NCI-H774 (cell line): ENCODE data around the gene ST6GAL1.
"Not testable (repeated sequence)": the region's sequence is repeated elsewhere in the genome, so short reads cannot be mapped to it uniquely, and the experiment has no call there.

ENCODE experiments used
- DNase-seq: peaks from one replicate; lab custom pipeline; 2025; lab: John Stamatoyannopoulos, UW

The ST6GAL1 gene

GRCh38 chr3:187021748-187022402, 91.5 kb downstream of the ST6GAL1 start:
- no peak for DNase-seq

- DNase-seq: no peak
Observed at GRCh38 chr3:187022403-187023029, 92.2 kb downstream of the ST6GAL1 start.

GRCh38 chr3:187023340-187023739, 93.0 kb downstream of the ST6GAL1 start:
- DNase-seq: not testable (repeated sequence)

- no peak for DNase-seq
Observed at GRCh38 chr3:187024536-187025226, 94.4 kb downstream of the ST6GAL1 start.

- no peak for DNase-seq
Observed at GRCh38 chr3:187025254-187025655, 94.9 kb downstream of the ST6GAL1 start.

- DNase-seq: no peak
Observed at GRCh38 chr3:187025656-187026316, 95.5 kb downstream of the ST6GAL1 start.

- no peak for DNase-seq
Observed at GRCh38 chr3:187026317-187026670, 96.0 kb downstream of the ST6GAL1 start.

GRCh38 chr3:187027531-187028278, 97.4 kb downstream of the ST6GAL1 start:
- no peak for DNase-seq

- DNase-seq: no peak
Observed at GRCh38 chr3:187031934-187032333, 101.6 kb downstream of the ST6GAL1 start.

- DNase-seq: no peak
Observed at GRCh38 chr3:187036394-187036793, 106.1 kb downstream of the ST6GAL1 start.

GRCh38 chr3:187039100-187039722, 108.9 kb downstream of the ST6GAL1 start:
- DNase-seq: no peak

GRCh38 chr3:187039723-187040414, 109.5 kb downstream of the ST6GAL1 start:
- no peak for DNase-seq

- DNase-seq: no peak
Observed at GRCh38 chr3:187040516-187041361, 110.4 kb downstream of the ST6GAL1 start.

- peak; percentile 10 for DNase-seq
Observed at GRCh38 chr3:187041362-187042307, 111.3 kb downstream of the ST6GAL1 start.

- DNase-seq: no peak
Observed at GRCh38 chr3:187042346-187042745, 112.0 kb downstream of the ST6GAL1 start.

- DNase-seq: no peak
Observed at GRCh38 chr3:187042874-187043458, 112.6 kb downstream of the ST6GAL1 start.

- no peak for DNase-seq
Observed at GRCh38 chr3:187044206-187044605, 113.9 kb downstream of the ST6GAL1 start.

GRCh38 chr3:187044867-187045552, 114.7 kb downstream of the ST6GAL1 start:
- DNase-seq: no peak
